HG02840 (cell line): ENCODE measurements around the gene TBC1D14.

ENCODE experiments used
- ATAC-seq: cut with Tn5 transposase; IDR thresholded peaks from one replicate; pipeline ENCODE4 v1.9.1; 2021; ENCODE audit warnings: mild to moderate bottlenecking, moderate library complexity, moderate number of reproducible peaks; ENCODE audit not compliant: unreplicated experiment, low FRiP score

TBC1D14 gene

GRCh38 chr4:6991771-6992557, 82.3 kb downstream of the TBC1D14 start:
- no peak for ATAC-seq

- ATAC-seq: no peak
Observed at GRCh38 chr4:6992728-6993677, 83.4 kb downstream of the TBC1D14 start.

GRCh38 chr4:6996481-6996880, 86.9 kb downstream of the TBC1D14 start:
- ATAC-seq: no peak

GRCh38 chr4:6999172-7000086, 89.8 kb downstream of the TBC1D14 start:
- no peak for ATAC-seq

GRCh38 chr4:7000421-7001176, 91.0 kb downstream of the TBC1D14 start:
- ATAC-seq: no peak

- ATAC-seq: no peak
Observed at GRCh38 chr4:7001271-7001670, 91.6 kb downstream of the TBC1D14 start.

- ATAC-seq: no peak
Observed at GRCh38 chr4:7002336-7002735, 92.7 kb downstream of the TBC1D14 start.

- no peak for ATAC-seq
Observed at GRCh38 chr4:7003176-7003878, 93.7 kb downstream of the TBC1D14 start.

GRCh38 chr4:7003879-7004240, 94.2 kb downstream of the TBC1D14 start:
- ATAC-seq: no peak

- ATAC-seq: no peak
Observed at GRCh38 chr4:7004331-7004730, 94.7 kb downstream of the TBC1D14 start.

GRCh38 chr4:7005571-7005970, 95.9 kb downstream of the TBC1D14 start:
- ATAC-seq: no peak

GRCh38 chr4:7006411-7006810, 96.8 kb downstream of the TBC1D14 start:
- no peak for ATAC-seq

GRCh38 chr4:7007142-7007907, 97.7 kb downstream of the TBC1D14 start:
- ATAC-seq: no peak

- no peak for ATAC-seq
Observed at GRCh38 chr4:7007944-7008343, 98.3 kb downstream of the TBC1D14 start.

GRCh38 chr4:7009564-7009963, 99.9 kb downstream of the TBC1D14 start:
- no peak for ATAC-seq

- ATAC-seq: no peak
Observed at GRCh38 chr4:7013175-7013574, 103.5 kb downstream of the TBC1D14 start.

- no peak for ATAC-seq
Observed at GRCh38 chr4:7014815-7015214, 105.2 kb downstream of the TBC1D14 start.

GRCh38 chr4:7015383-7016035, 105.9 kb downstream of the TBC1D14 start:
- ATAC-seq: no peak
